ENCODE measurements around the gene DNAJC4. TPM values are rescaled to one million over a fixed set of nuclear protein-coding genes. Genes with fewer than 3 reads are reported as not detected.

DNAJC4 gene
- total and polyA plus RNA-seq, 3 experiments from 2014 or later: 25.5 to 28.7 (median 26.4) TPM

DNA sequence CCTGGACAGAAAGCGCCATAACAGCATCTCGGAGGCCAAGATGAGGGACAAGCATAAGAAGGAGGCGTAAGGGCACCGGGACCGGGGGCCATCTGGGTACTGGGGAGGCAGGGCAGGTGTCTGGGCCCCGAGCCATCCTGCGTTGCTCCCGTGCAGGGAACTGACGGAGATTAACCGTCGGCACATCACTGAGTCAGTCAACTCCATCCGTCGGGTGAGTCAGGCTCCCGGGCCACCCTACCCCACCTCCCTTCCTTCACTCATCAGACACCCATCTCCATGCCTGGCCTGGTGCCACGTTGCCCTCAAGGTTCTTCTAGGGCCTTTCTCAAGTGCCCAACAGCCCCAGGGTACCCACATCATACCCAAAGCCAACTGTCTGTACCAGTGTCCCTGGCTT is 36.0 kb downstream of the DNAJC4 start:
- ChIA-PET CTCF (no interaction called here), POLR2A (no interaction called here)
- Histone ChIP-seq H3K27me3 (ENCODE audit: insufficient read depth, low read length, poor library complexity, severe bottlenecking) (no peaks in the 10 kb centered on the region), H3K9me3 (ENCODE audit: low read length) (no peaks in the 10 kb centered on the region), H3K4me3 (ENCODE audit: low read length) (no peak overlapping the region), H3K4me1 (ENCODE audit: insufficient read depth, low read length) (peaks cover 12% of the 10 kb centered on the region), H3K36me3 (ENCODE audit: insufficient read depth, low read length) (no peaks in the 10 kb centered on the region), H3K27ac (ENCODE audit: low read depth, low read length) (no peak overlapping the region)
- peaks cover 15 to 23% (median 16%) of the 10 kb centered on the region in 3 donors for H3K4me1 Mint-ChIP-seq
- H3K36me3 Mint-ChIP-seq: peaks cover 0 to 25% (median 2%) of the 10 kb centered on the region in 3 donors
- no peaks in the 10 kb centered on the region for H3K9me3 Mint-ChIP-seq
- H3K27ac Mint-ChIP-seq: peak overlapping the region in 2 of 8 donors; percentile 17 to 26
- H3K4me3 Mint-ChIP-seq: peak overlapping the region in 2 of 7 donors; percentile 32 to 49
- peaks cover 0 to 3% of the 10 kb centered on the region in 2 donors for H3K27me3 Mint-ChIP-seq
- DNase-seq: no peak

DNA sequence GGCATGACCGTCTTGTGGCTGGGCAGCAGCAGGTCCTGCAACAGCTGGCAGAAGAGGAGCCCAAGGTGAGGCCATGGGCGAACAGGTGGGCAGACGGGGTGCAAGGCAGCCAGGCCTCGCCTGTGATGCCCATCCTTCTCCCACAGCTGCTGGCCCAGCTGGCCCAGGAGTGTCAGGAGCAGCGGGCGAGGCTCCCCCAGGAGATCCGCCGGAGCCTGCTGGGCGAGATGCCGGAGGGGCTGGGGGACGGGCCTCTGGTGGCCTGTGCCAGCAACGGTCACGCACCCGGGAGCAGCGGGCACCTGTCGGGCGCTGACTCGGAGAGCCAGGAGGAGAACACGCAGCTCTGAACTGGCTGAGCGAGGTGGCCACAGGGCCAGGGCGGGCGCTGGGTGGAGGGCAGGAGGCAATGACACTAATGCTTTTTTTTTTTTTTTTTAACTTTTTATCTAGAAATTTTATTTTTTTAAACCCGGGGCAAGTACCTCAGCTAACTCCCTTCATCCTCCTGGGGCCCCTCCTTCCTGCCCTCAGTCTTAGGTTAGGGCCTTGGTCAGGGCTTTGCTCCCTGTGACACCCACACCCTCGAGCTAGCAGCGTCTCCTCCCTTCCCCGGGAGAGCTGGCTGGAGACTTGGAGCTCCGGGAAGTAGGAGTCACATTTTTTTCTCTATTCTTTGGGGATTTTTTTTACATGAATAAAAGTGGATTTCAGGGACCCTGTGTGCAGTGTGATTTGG is 37.0 kb downstream of the DNAJC4 start:
- CTCF ChIA-PET: interaction anchor here (1.0 to 7.1 kb wide), 4 partner anchors 21 to 61 kb away, joined by 3 to 124 read pairs (median 69); partner anchors contain the start of genes ESRRA, FERMT3, FKBP2 and PLCB3
- POLR2A ChIA-PET: interaction anchor here (0.6 to 5.0 kb wide), 3 partner anchors 13 to 44 kb away, joined by 3 to 44 read pairs (median 6); partner anchors contain the start of gene PPP1R14B

DNA sequence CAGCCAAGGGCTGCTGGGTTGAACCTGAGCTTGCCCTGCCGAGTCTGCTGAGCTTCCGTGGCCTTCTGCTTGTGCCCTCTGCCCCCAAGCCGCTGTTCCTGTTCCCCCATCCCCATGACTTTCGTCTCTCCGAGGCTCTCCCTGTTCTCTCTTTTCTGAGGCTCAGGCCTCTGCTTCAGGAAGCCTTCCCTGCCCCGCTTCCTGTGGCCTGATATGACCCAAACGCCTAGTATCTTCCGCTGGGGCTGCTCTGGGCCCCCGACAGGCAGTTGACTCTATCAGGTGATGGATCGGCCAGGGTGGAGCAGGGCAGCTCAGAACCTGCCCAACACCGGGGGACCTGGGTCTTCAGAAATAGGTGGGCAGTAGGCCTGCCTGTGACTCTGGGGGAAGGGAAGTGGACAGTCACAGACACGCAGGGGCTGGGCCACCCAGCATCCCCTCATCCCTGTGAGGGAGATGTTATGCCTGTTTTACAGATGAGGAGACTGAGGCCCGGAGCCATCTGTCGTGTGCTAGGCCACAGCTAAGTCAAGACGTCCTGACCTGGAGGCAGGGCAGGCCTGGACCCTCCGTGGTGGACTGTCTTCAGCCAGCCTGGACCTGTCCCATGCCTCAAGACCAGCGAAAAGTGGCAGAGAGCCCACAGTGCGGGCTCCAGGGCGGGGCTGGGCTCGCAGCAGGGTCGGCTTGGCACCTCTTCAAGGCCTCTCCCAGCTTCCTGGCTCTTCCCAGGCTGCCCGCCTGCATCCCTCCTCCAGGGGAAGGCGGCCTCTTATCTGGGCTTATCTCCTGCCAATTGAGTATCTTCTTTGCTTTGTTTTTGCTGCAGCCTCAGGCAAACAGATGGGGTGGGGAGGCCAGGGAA is 37.9 kb downstream of the DNAJC4 start:
- Mint-ChIP-seq H3K27ac (peak overlapping the region; percentile 96 to 99 (median 97)), H3K4me3 (peak overlapping the region; percentile 93 to 99 (median 98)), H3K9me3 (no peaks in the 10 kb centered on the region), H3K36me3 (peaks cover 0 to 17% (median 0%) of the 10 kb centered on the region in 3 donors), H3K27me3 (peaks cover 0 to 3% of the 10 kb centered on the region in 2 donors), H3K4me1 (peaks cover 19 to 28% (median 20%) of the 10 kb centered on the region in 3 donors)
- DNase-seq: no peak
- Histone ChIP-seq H3K4me1 (ENCODE audit: insufficient read depth, low read length) (peaks cover 22% of the 10 kb centered on the region), H3K4me3 (ENCODE audit: low read length) (peak overlapping the region; percentile 96), H3K36me3 (ENCODE audit: insufficient read depth, low read length) (no peaks in the 10 kb centered on the region), H3K27ac (ENCODE audit: low read depth, low read length) (peak overlapping the region; percentile 86), H3K9me3 (ENCODE audit: low read length) (no peaks in the 10 kb centered on the region), H3K27me3 (ENCODE audit: insufficient read depth, low read length, poor library complexity, severe bottlenecking) (no peaks in the 10 kb centered on the region)
- ChIA-PET CTCF (interaction anchor here (1.0 to 7.1 kb wide), 6 partner anchors 10 to 63 kb away, joined by 3 to 124 read pairs (median 28); partner anchors contain the start of genes ESRRA, FERMT3, FKBP2 and PLCB3), POLR2A (interaction anchor here (0.6 to 5.0 kb wide), 13 partner anchors 14 to 1655 kb away, joined by 3 to 68 read pairs (median 6); partner anchors contain the start of genes BAD, EML3, ESRRA and FERMT3)

More for the DNA sequence above, 37.0 kb downstream of the DNAJC4 start:
- H3K4me3 ChIP-seq (ENCODE audit: low read length): no peak overlapping the region
- peak overlapping the region in 4 of 7 donors; percentile 52 to 99 (median 94) for H3K4me3 Mint-ChIP-seq
- no peaks in the 10 kb centered on the region for H3K9me3 Mint-ChIP-seq
- H3K4me1 Mint-ChIP-seq: peaks cover 19 to 28% (median 20%) of the 10 kb centered on the region in 3 donors
- H3K27me3 ChIP-seq (ENCODE audit: insufficient read depth, low read length, poor library complexity, severe bottlenecking): no peaks in the 10 kb centered on the region
- H3K9me3 ChIP-seq (ENCODE audit: low read length): no peaks in the 10 kb centered on the region
- H3K36me3 ChIP-seq (ENCODE audit: insufficient read depth, low read length): no peaks in the 10 kb centered on the region
- peaks cover 0 to 21% (median 0%) of the 10 kb centered on the region in 3 donors for H3K36me3 Mint-ChIP-seq
- no peak for DNase-seq
- H3K4me1 ChIP-seq (ENCODE audit: insufficient read depth, low read length): peaks cover 21% of the 10 kb centered on the region
- peaks cover 0 to 3% of the 10 kb centered on the region in 2 donors for H3K27me3 Mint-ChIP-seq
- no peak overlapping the region for H3K27ac ChIP-seq (ENCODE audit: low read depth, low read length)
- H3K27ac Mint-ChIP-seq: peak overlapping the region in 6 of 8 donors; percentile 66 to 99 (median 93)

DNA sequence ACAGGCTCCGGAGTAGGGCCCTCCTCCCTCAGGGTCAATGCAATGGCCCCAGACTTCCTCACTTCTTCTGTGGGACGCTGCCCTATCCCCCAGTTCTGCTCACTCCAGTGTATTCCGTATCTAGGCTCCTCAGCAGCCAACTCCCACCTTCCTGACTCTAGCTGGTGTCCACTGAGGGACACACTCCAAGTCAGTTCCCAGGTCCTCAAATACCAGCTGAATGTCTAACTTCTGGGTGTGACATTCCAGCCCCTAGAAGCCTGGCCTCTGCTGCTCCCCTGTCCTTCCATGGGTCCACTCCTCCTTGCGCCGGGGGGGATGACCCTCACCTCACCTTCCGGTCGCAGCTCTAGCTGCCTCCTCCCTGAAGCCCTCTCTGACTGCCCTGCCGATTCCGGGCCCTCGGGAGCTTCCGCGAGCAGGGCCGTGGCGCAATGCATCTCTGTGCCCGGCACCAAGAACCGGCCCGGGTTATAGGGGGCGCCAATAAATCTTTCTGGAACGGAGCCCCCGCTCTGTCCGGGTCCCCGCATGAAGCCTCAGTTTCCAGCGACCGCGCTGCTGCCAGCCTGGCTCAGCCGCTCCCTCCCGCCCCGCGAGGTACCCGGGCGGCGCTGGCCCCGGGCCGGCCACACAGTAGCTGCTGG is 38.7 kb downstream of the DNAJC4 start:
- Histone ChIP-seq H3K9me3 (ENCODE audit: low read length) (no peaks in the 10 kb centered on the region), H3K36me3 (ENCODE audit: insufficient read depth, low read length) (no peaks in the 10 kb centered on the region), H3K4me3 (ENCODE audit: low read length) (peak overlapping the region; percentile 96), H3K4me1 (ENCODE audit: insufficient read depth, low read length) (peaks cover 22% of the 10 kb centered on the region), H3K27ac (ENCODE audit: low read depth, low read length) (peak overlapping the region; percentile 86), H3K27me3 (ENCODE audit: insufficient read depth, low read length, poor library complexity, severe bottlenecking) (no peaks in the 10 kb centered on the region)
- Mint-ChIP-seq H3K27ac (peak overlapping the region; percentile 96 to 99 (median 97)), H3K4me1 (peaks cover 19 to 28% (median 20%) of the 10 kb centered on the region in 3 donors), H3K4me3 (peak overlapping the region; percentile 93 to 99 (median 98)), H3K36me3 (peaks cover 0 to 17% (median 0%) of the 10 kb centered on the region in 3 donors), H3K9me3 (no peaks in the 10 kb centered on the region), H3K27me3 (peaks cover 0 to 3% of the 10 kb centered on the region in 2 donors)
- DNase-seq: peak in 4 of 5 donors; percentile 23 to 72 (median 30)
- POLR2A ChIA-PET: interaction anchor here (0.6 to 5.0 kb wide), 13 partner anchors 15 to 1656 kb away, joined by 3 to 68 read pairs (median 6); partner anchors contain the start of genes BAD, EML3, ESRRA and FERMT3
- CTCF ChIA-PET: interaction anchor here (1.0 to 7.1 kb wide), 5 partner anchors 11 to 63 kb away, joined by 3 to 124 read pairs (median 54); partner anchors contain the start of genes ESRRA, FERMT3, FKBP2 and PLCB3

DNA sequence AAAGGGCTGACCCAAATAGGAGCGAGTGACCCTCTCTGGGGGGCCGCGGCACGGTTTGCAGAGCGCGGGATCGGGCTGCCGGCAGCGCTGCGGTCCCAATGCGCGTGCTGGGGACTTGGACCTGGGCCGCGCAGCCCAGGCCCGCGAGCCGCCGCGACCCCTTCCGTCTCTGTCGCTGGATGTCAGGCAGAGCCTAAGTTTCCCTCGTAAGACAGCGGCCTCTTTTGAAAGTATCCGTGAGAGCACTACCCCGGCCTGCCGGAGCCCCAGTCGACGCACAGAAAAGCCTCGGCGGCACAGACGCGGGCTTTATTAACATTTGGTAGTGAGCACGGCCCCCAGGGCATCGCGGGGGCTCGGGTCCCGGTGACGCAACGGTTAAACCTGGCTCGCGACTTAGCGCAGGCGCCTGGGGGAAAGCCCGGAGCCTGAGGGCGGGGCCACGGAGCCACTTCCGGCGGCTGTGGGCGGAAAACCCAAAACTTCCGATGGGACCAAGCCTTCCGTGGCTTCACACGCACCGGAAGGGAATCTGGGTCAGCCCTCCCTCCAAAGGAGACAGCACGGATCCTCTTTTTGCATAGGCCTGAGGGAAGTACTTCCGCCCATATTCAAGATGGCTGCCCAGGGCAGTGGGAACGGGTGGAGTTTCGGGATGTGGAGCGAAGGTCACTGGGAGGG is 39.3 kb downstream of the DNAJC4 start:
- Mint-ChIP-seq H3K4me1 (peaks cover 19 to 28% (median 20%) of the 10 kb centered on the region in 3 donors), H3K27me3 (peaks cover 0 to 3% of the 10 kb centered on the region in 2 donors), H3K9me3 (no peaks in the 10 kb centered on the region), H3K36me3 (peaks cover 0 to 17% (median 0%) of the 10 kb centered on the region in 3 donors), H3K27ac (peak overlapping the region; percentile 96 to 99 (median 98)), H3K4me3 (peak overlapping the region; percentile 93 to 99 (median 98))
- Histone ChIP-seq H3K9me3 (ENCODE audit: low read length) (no peaks in the 10 kb centered on the region), H3K27ac (ENCODE audit: low read depth, low read length) (peak overlapping the region; percentile 86), H3K4me1 (ENCODE audit: insufficient read depth, low read length) (peaks cover 22% of the 10 kb centered on the region), H3K36me3 (ENCODE audit: insufficient read depth, low read length) (no peaks in the 10 kb centered on the region), H3K27me3 (ENCODE audit: insufficient read depth, low read length, poor library complexity, severe bottlenecking) (no peaks in the 10 kb centered on the region), H3K4me3 (ENCODE audit: low read length) (peak overlapping the region; percentile 96)
- CTCF ChIA-PET: interaction anchor here (0.9 to 7.1 kb wide), 7 partner anchors 11 to 64 kb away, joined by 3 to 124 read pairs (median 13); partner anchors contain the start of genes BAD, ESRRA, FERMT3 and FKBP2
- POLR2A ChIA-PET: interaction anchor here (0.6 to 5.0 kb wide), 14 partner anchors 15 to 84 kb away, joined by 3 to 68 read pairs (median 8); partner anchors contain the start of genes BAD, ESRRA, FERMT3 and FKBP2
- peak; percentile 95 to 98 (median 98) for DNase-seq

DNA sequence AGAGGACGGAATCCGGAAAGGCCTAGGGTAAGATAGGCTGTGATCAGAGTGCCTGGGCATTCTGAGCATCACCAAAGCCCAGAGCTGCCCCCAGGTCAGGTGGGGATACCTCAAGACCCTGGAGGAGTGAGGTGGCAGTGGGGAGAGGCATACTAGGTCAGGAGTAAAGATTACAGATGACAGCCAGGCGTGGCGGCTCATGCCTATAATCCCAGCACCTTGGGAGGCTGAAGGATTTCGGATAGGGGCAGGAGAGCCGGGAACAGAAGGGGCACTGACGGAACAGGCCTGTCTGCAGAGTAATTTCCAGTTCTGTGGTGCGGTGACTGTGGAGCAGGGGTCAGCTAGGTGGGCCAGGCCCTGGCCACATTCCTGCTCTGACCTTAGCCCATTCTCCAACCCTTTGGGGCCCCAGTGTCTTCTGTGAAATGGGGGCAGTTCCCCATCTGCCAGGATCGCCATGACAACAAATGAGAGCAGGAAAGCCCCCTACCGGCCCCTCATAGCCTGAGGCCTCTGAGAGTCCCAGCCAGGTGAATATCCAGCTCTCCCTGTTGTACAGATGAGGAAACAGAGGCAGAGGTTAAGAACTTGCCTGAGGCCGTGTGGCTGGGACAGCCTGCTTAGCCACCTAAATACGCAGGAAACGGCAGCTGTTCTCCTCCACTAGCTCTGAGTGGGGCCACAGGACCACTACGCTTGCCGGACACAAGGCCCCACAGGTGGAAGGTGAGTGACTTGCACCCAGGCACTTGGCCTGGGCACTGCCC is 44.9 kb downstream of the DNAJC4 start:
- no peaks in the 10 kb centered on the region for H3K9me3 Mint-ChIP-seq
- Histone ChIP-seq H3K9me3 (ENCODE audit: low read length) (no peaks in the 10 kb centered on the region), H3K27me3 (ENCODE audit: insufficient read depth, low read length, poor library complexity, severe bottlenecking) (no peaks in the 10 kb centered on the region), H3K27ac (ENCODE audit: low read depth, low read length) (no peak overlapping the region), H3K4me1 (ENCODE audit: insufficient read depth, low read length) (peaks cover 11% of the 10 kb centered on the region), H3K36me3 (ENCODE audit: insufficient read depth, low read length) (no peaks in the 10 kb centered on the region), H3K4me3 (ENCODE audit: low read length) (no peak overlapping the region)
- POLR2A ChIA-PET: no interaction called here
- H3K4me1 Mint-ChIP-seq: peaks cover 8 to 10% (median 9%) of the 10 kb centered on the region in 3 donors
- H3K27ac Mint-ChIP-seq: peak overlapping the region in 2 of 8 donors; percentile 33 to 36
- no peak for DNase-seq
- H3K4me3 Mint-ChIP-seq: no peak overlapping the region
- CTCF ChIA-PET: interaction anchor here (2.0 to 2.8 kb wide), 2 partner anchors 9 to 71 kb away, joined by 5 to 8 read pairs; partner anchors contain the start of gene BAD
- peaks cover 0 to 3% of the 10 kb centered on the region in 2 donors for H3K27me3 Mint-ChIP-seq
- peaks cover 0 to 22% (median 5%) of the 10 kb centered on the region in 3 donors for H3K36me3 Mint-ChIP-seq

Measured in CD8-positive, alpha-beta memory T cell (primary cell).